ENCODE results near the gene SFXN1. TPM values are rescaled to one million over a fixed set of nuclear protein-coding genes. Genes with fewer than 3 reads are reported as not detected.

The SFXN1 gene
- total and polyA plus RNA-seq, 2 of the 4 experiments (the other 2 are of a cell fraction), result 131 to 410 TPM

- ATAC-seq (ENCODE audit: low read depth) (no peak), DNase-seq (no peak)
- peaks cover 6% of the 10 kb centered on the region; the same call in 1 of the 2 replicates for H3K9me1 ChIP-seq (ENCODE audit: insufficient read depth, low read length)
- no peak overlapping the region for H3K4me2 ChIP-seq (ENCODE audit: low read depth, low read length)
- peaks cover 4% of the 10 kb centered on the region for H3K4me1 ChIP-seq (ENCODE audit: control insufficient read depth, insufficient read depth, low read length)
- H4K91ac ChIP-seq (ENCODE audit: insufficient read depth, low read depth, low read length), result no peak overlapping the region
- no CpG with 5 or more reads among the region's 1 CpG for WGBS, 2 experiments (ENCODE audit: extremely low coverage in 2 of 2, insufficient read length in 1 of 2)
- dilution Hi-C loops (cut with HindIII; ENCODE audit: low sequenced_read_pairs, unreplicated experiment), result no loop called here
- no peak overlapping the region for H2AK5ac ChIP-seq (ENCODE audit: low read depth, low read length)
- H2BK20ac ChIP-seq (ENCODE audit: low read depth, low read length), result no peak overlapping the region
- no peak overlapping the region for H2AK9ac ChIP-seq (replicated peaks; ENCODE audit: low read depth, low read length, poor library complexity)
- no peak overlapping the region for H3K4me3 ChIP-seq (ENCODE audit: insufficient read depth, low read depth, low read length)
- no peak overlapping the region for H3K14ac ChIP-seq (replicated peaks; ENCODE audit: low read depth, low read length)
- CTCF ChIA-PET, result interaction anchor here (2.7 kb wide), 1 partner anchor 11 kb away, joined by 16 read pairs; no protein-coding TSS in a partner anchor
- intact Hi-C loops (cut with micrococcal nuclease), result no loop called here
- TF ChIP-seq MAZ (IDR thresholded peaks at IDR 0.05; ENCODE audit: borderline replicate concordance, low read depth, low read length) (no peak), RFX5 (IDR thresholded peaks at IDR 0.05; ENCODE audit: low read depth, low read length) (no peak), CTCF (conservative IDR thresholded peaks at IDR 0.05; ENCODE audit: low read depth, low read length) (no peak), CHD1 (IDR thresholded peaks at IDR 0.05; ENCODE audit: low read depth, low read length) (no peak), SMC3 (IDR thresholded peaks at IDR 0.05; ENCODE audit: low read depth, low read length) (no peak), FOS (IDR thresholded peaks at IDR 0.05; ENCODE audit: low read depth, low read length) (no peak)
- no peak overlapping the region for H3K27ac ChIP-seq (ENCODE audit: insufficient read depth, low read length)
- H4K20me1 ChIP-seq (ENCODE audit: insufficient read depth, low read length), result 0 out of 2 replicates have a peak, but pooled peaks cover 5% of the 10 kb centered on the region
- H3K56ac ChIP-seq (ENCODE audit: extremely low read depth, insufficient read depth, low read length), result no peak overlapping the region
- H3K27me3 ChIP-seq (ENCODE audit: control insufficient read depth, insufficient read depth, low read length), result peaks cover 6% of the 10 kb centered on the region
- H3K18ac ChIP-seq (ENCODE audit: low read depth, low read length), result no peak overlapping the region
- H4K5ac ChIP-seq (ENCODE audit: low read depth, low read length), result no peak overlapping the region
- no TSS peak for BruUV-seq (replicated peaks)
- no peak overlapping the region for H3K23ac ChIP-seq (ENCODE audit: low read depth, low read length)
- no peak overlapping the region for H3K9ac ChIP-seq (ENCODE audit: low read depth, low read length)
- no peak overlapping the region for H2BK5ac ChIP-seq (ENCODE audit: low read depth, low read length, poor library complexity, severe bottlenecking)
- no peaks in the 10 kb centered on the region for H3K9me3 ChIP-seq (ENCODE audit: control insufficient read depth, insufficient read depth, low read length)
- no peak overlapping the region for H3K4ac ChIP-seq (ENCODE audit: low read depth, low read length)
- peaks cover 5 to 13% of the 10 kb centered on the region in 2 experiments; a peak in 3 of 4 replicates for H3K79me1 ChIP-seq (ENCODE audit: low read depth in 1 of 2, low read length in 2 of 2)
- H3K36me3 ChIP-seq (ENCODE audit: control insufficient read depth, insufficient read depth, low read length), result no peaks in the 10 kb centered on the region
- no peak overlapping the region for H2BK15ac ChIP-seq (ENCODE audit: low read depth, low read length)
- H2AFZ ChIP-seq (replicated peaks; ENCODE audit: low read length, poor library complexity), result no peak overlapping the region
- no peak overlapping the region for H4K8ac ChIP-seq (ENCODE audit: low read depth in 2 of 2, low read length in 2 of 2)
- POLR2A ChIA-PET (ENCODE audit: unreplicated experiment), result no interaction called here
- in situ Hi-C loops (cut with MboI; ENCODE audit: low sequenced_read_pairs), result no loop called here
- no peak overlapping the region for H2BK120ac ChIP-seq (ENCODE audit: low read depth, low read length)
Measured at GRCh38 chr5:175475248-175475647, 3.1 kb upstream of the SFXN1 start.
